MM.1S (cell line): ENCODE measurements around the gene SMPD2.

Experiments used
- DNase-seq: peaks from one replicate; pipeline ENCODE4 v3.0.0-alpha.2; 2015
- H2AFZ ChIP-seq: fragments of 300-600 bp; sonication (generic); 2 replicates; pipeline ENCODE4 v1.6.0; 2016; ENCODE audit warnings: antibody characterized with exemption, low read length
- H3F3A ChIP-seq: fragments of 300-600 bp; sonication (generic); 2 replicates; pipeline ENCODE4 v1.6.1; 2016; ENCODE audit warnings: mild to moderate bottlenecking, antibody characterized with exemption, low read length, moderate library complexity, mixed read lengths; ENCODE audit not compliant: insufficient read depth
- H3K27ac ChIP-seq: fragments of 300-600 bp; sonication (generic); 2 replicates; pipeline ENCODE4 v1.5.1; 2016; ENCODE audit warnings: mild to moderate bottlenecking, low read length
- H3K27me3 ChIP-seq: fragments of 300-600 bp; sonication (generic); replicated peaks from 2 replicates; pipeline ENCODE4 v1.6.0; 2016; ENCODE audit warnings: low read length; ENCODE audit not compliant: insufficient read depth
- H3K36me3 ChIP-seq: fragments of 300-600 bp; sonication (generic); replicated peaks from 2 replicates; pipeline ENCODE4 v1.6.1; 2016; ENCODE audit warnings: mild to moderate bottlenecking, low read length, mixed read lengths; ENCODE audit not compliant: insufficient read depth
- H3K4me1 ChIP-seq: fragments of 300-600 bp; sonication (generic); 2 replicates; pipeline ENCODE4 v1.6.1; 2016; ENCODE audit warnings: low read length, mixed read lengths
- H3K4me2 ChIP-seq: fragments of 300-600 bp; sonication (generic); 2 replicates; pipeline ENCODE4 v1.6.0; 2016; ENCODE audit warnings: low read depth, low read length
- H3K4me3 ChIP-seq: fragments of 300-600 bp; sonication (generic); 2 replicates; pipeline ENCODE4 v1.5.1; 2016; ENCODE audit warnings: low read length, mixed read lengths
- H3K79me2 ChIP-seq: fragments of 300-600 bp; sonication (generic); 2 replicates; pipeline ENCODE4 v1.6.1; 2016; ENCODE audit warnings: mixed run types, low read length, mixed read lengths
- H3K9ac ChIP-seq: fragments of 300-600 bp; sonication (generic); 2 replicates; pipeline ENCODE4 v1.6.1; 2016; ENCODE audit warnings: low read length, mixed read lengths
- H3K9me2 ChIP-seq: fragments of 300-600 bp; sonication (generic); replicated peaks from 2 replicates; pipeline ENCODE4 v1.6.1; 2016; ENCODE audit warnings: mild to moderate bottlenecking, low read length, mixed read lengths; ENCODE audit not compliant: insufficient read depth
- H3K9me3 ChIP-seq: fragments of 300-600 bp; sonication (generic); replicated peaks from 2 replicates; pipeline ENCODE4 v1.6.1; 2016; ENCODE audit warnings: mild to moderate bottlenecking, low read length, mixed read lengths; ENCODE audit not compliant: insufficient read depth
- H4K20me1 ChIP-seq: fragments of 300-600 bp; sonication (generic); 2 replicates; pipeline ENCODE4 v1.6.1; 2016; ENCODE audit warnings: mild to moderate bottlenecking, low read length, moderate library complexity, mixed read lengths; ENCODE audit not compliant: insufficient read depth
- EZH2 ChIP-seq: fragments of 300-600 bp; sonication (generic); optimal IDR thresholded peaks from 2 replicates; pipeline ENCODE3; 2017; ENCODE audit warnings: low read depth, mild to moderate bottlenecking, antibody characterized with exemption, low read length, mixed read lengths
- EZH2phosphoT487 ChIP-seq: fragments of 300-600 bp; sonication (generic); IDR thresholded peaks from 2 replicates; pipeline ENCODE4 v1.6.1; 2018; ENCODE audit warnings: antibody characterized with exemption, low read length
- TF ChIP-seq, protein P1 (sequence below): fragments of 300-600 bp; sonication (generic); IDR thresholded peaks from 2 replicates; pipeline ENCODE4 v1.5.1; 2016; ENCODE audit warnings: antibody characterized with exemption, low read length, mixed read lengths

SMPD2 gene

DNA sequence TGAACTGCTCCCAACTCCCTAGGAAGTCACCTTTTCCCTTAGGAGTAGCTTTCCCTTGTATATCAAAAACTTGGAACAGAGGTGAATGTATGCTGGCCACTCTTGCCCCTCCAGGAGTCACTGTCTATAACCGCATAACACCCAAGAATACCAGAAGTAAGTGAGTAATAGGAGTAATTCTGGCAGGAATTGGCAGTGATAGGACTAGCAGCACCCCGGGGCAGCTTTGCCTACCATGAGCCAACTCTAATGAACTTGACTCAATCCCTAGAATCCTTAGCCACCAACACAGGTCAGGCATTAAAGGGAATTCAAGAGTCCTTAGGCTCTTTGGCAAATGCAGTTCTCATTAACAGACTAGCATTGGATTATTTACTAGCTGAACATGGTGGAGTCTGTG, 29.5 kb upstream of the SMPD2 start:
- no peaks in the 10 kb centered on the region for H3K36me3 ChIP-seq
- no peaks in the 10 kb centered on the region for H3K9me3 ChIP-seq
- DNase-seq: no peak
- no peak overlapping the region for H3K4me2 ChIP-seq
- no peaks in the 10 kb centered on the region for H3K9me2 ChIP-seq
- no peaks in the 10 kb centered on the region for H3K4me1 ChIP-seq
- H3K27me3 ChIP-seq: no peaks in the 10 kb centered on the region
- TF ChIP-seq EZH2phosphoT487: no peak
- TF ChIP-seq, protein P1, sequence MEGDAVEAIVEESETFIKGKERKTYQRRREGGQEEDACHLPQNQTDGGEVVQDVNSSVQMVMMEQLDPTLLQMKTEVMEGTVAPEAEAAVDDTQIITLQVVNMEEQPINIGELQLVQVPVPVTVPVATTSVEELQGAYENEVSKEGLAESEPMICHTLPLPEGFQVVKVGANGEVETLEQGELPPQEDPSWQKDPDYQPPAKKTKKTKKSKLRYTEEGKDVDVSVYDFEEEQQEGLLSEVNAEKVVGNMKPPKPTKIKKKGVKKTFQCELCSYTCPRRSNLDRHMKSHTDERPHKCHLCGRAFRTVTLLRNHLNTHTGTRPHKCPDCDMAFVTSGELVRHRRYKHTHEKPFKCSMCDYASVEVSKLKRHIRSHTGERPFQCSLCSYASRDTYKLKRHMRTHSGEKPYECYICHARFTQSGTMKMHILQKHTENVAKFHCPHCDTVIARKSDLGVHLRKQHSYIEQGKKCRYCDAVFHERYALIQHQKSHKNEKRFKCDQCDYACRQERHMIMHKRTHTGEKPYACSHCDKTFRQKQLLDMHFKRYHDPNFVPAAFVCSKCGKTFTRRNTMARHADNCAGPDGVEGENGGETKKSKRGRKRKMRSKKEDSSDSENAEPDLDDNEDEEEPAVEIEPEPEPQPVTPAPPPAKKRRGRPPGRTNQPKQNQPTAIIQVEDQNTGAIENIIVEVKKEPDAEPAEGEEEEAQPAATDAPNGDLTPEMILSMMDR: no peak
- no peak overlapping the region for H3K9ac ChIP-seq
- no peak overlapping the region for H3K4me3 ChIP-seq
- no peaks in the 10 kb centered on the region for H3K79me2 ChIP-seq
- no peak overlapping the region for H3K27ac ChIP-seq
- H2AFZ ChIP-seq: no peak overlapping the region
- no peaks in the 10 kb centered on the region for H3F3A ChIP-seq
- no peaks in the 10 kb centered on the region for H4K20me1 ChIP-seq

DNA sequence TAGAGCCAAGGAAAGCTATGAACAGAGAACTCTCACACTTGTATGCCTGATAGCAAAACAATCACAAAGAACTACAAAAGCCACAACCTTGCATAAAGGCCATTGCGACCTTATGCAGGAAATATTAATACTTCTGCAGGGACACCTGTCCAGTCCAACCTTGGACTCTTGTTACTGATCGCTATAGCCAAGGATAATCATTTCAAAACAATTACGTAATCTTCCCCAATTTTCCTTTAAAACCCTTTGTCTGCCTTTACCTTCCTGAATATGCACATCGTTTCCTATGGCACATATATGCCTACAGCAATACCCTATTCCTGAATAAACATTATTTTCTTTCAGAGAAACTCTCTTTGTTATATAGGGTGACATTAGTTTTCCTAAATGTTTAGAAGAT, 22.9 kb upstream of the SMPD2 start:
- no peak overlapping the region for H3K9ac ChIP-seq
- no peaks in the 10 kb centered on the region for H3F3A ChIP-seq
- H3K9me2 ChIP-seq: no peaks in the 10 kb centered on the region
- TF ChIP-seq, protein P1: no peak
- TF ChIP-seq EZH2phosphoT487 (no peak), EZH2 (no peak)
- H2AFZ ChIP-seq: no peak overlapping the region
- no peak for DNase-seq
- no peaks in the 10 kb centered on the region for H3K79me2 ChIP-seq
- H3K9me3 ChIP-seq: no peaks in the 10 kb centered on the region
- no peak overlapping the region for H3K4me2 ChIP-seq
- H3K27me3 ChIP-seq: no peaks in the 10 kb centered on the region
- no peak overlapping the region for H3K4me3 ChIP-seq
- no peaks in the 10 kb centered on the region for H4K20me1 ChIP-seq
- H3K36me3 ChIP-seq: no peaks in the 10 kb centered on the region
- H3K27ac ChIP-seq: no peak overlapping the region
- H3K4me1 ChIP-seq: no peaks in the 10 kb centered on the region

DNA sequence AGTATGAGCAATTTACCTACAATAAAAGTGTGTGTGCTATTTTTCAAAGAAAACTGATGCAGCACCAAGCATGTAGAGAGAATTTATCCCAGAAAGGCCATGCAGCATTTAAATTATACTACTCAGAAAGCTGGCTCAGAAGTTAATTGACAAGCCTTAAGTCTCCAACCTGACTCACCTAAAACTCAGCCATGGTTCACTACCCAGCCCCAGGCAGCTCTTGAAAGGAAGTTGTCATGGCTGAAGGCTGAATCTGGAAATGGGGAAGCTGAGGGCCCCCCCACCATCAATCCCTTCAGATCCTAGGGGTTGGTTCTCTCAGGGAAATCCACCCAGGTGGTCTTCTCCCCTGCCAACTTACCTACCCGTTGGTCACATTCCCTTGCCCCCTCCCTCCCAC, 19.8 kb upstream of the SMPD2 start:
- DNase-seq: no peak
- no peak overlapping the region for H2AFZ ChIP-seq
- no peaks in the 10 kb centered on the region for H3K4me1 ChIP-seq
- no peaks in the 10 kb centered on the region for H4K20me1 ChIP-seq
- no peaks in the 10 kb centered on the region for H3K36me3 ChIP-seq
- no peaks in the 10 kb centered on the region for H3F3A ChIP-seq
- H3K79me2 ChIP-seq: no peaks in the 10 kb centered on the region
- TF ChIP-seq EZH2phosphoT487 (no peak), EZH2 (no peak)
- TF ChIP-seq, protein P1: no peak
- H3K27me3 ChIP-seq: no peaks in the 10 kb centered on the region
- no peak overlapping the region for H3K9ac ChIP-seq
- no peak overlapping the region for H3K27ac ChIP-seq
- H3K4me3 ChIP-seq: no peak overlapping the region
- no peaks in the 10 kb centered on the region for H3K9me3 ChIP-seq
- no peak overlapping the region for H3K4me2 ChIP-seq
- no peaks in the 10 kb centered on the region for H3K9me2 ChIP-seq

DNA sequence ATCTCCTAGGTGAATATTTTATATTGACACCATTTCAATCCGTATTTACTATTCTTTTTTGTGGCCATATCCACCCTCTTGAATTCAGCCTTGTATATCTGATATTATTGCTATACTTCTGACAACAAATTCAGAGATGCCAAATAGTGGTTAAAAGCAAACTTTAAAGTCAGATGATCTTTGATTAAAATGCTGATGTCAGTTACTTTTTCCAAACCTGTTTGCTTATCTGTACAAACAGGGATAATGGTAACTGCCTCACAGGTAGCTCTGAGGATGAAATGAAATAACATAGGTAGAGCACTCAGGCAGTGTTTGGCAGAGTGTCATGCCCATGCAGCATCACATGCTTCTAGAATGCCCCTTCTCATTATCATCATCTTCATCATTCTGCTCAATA, 19.3 kb upstream of the SMPD2 start:
- no peak overlapping the region for H3K4me3 ChIP-seq
- H3K9ac ChIP-seq: no peak overlapping the region
- no peaks in the 10 kb centered on the region for H3K9me3 ChIP-seq
- no peaks in the 10 kb centered on the region for H4K20me1 ChIP-seq
- no peak overlapping the region for H3K27ac ChIP-seq
- no peaks in the 10 kb centered on the region for H3K79me2 ChIP-seq
- no peak for DNase-seq
- TF ChIP-seq EZH2phosphoT487 (no peak), EZH2 (no peak)
- TF ChIP-seq, protein P1: no peak
- H3K9me2 ChIP-seq: no peaks in the 10 kb centered on the region
- no peaks in the 10 kb centered on the region for H3K4me1 ChIP-seq
- no peaks in the 10 kb centered on the region for H3K36me3 ChIP-seq
- no peaks in the 10 kb centered on the region for H3F3A ChIP-seq
- H3K27me3 ChIP-seq: no peaks in the 10 kb centered on the region
- H2AFZ ChIP-seq: no peak overlapping the region
- no peak overlapping the region for H3K4me2 ChIP-seq
